ENCODE results near the gene GRIN1. TPM values are rescaled to one million over a fixed set of nuclear protein-coding genes. Genes with fewer than 3 reads are reported as not detected.

Gene GRIN1
- total and polyA plus RNA-seq, 2 of the 8 experiments (the other 6 are each of a cell fraction or from before 2014, with no cell fraction given) = 0.48 to 2.1 TPM

DNA sequence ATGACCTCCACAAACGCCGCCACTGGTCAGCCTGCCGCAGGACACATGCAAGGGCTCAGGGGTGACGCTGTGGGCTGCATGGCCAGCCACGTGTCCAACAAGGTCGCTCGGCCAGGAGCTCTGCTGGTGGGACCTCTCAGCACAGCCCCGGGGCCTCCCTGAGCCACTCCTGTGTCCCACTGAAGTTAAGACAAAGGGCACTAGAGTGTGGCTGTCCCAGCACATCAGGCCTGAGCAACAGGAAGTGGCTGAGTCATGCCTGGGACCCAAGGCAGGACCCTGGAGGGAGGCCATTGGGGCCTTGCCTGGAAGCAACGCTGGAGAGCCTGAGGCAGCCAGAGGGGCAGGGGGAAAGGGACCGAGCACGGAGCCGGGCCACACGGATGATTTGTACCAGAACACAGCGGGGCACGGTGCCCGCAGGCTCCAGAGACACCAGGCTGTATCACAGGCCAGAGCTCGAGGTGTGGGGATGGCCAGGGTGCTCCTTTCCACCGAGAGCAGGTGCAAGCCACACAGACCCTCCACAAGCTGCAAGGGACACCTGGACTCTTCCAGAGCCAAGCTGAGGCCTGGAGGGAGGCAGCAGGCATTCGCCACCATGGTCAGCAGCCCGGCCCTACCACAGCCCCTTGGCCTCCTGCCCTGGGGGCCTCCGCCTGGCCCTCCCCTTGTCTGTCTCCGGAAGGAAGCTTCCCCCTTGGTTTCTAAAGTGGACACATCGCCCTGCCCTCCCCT lies 39.4 kb downstream of the GRIN1 start:
- H3K4me3 ChIP-seq (ENCODE audit: extremely low read depth in 1 of 4, insufficient read depth in 2 of 4, low read depth in 3 of 4, low read length in 4 of 4) = no peak overlapping the region
- no peak overlapping the region for H2BK20ac ChIP-seq (ENCODE audit: low read length)
- no peak overlapping the region for H3K18ac ChIP-seq (ENCODE audit: extremely low read depth, low read length)
- H3K79me2 ChIP-seq (ENCODE audit: control insufficient read depth in 1 of 2, insufficient read depth in 2 of 2, low read length in 2 of 2) = no peaks in the 10 kb centered on the region
- no peaks in the 10 kb centered on the region for H3K9me3 ChIP-seq (ENCODE audit: insufficient read depth in 2 of 2, low read depth in 1 of 2, low read length in 1 of 2)
- H2AK5ac ChIP-seq (ENCODE audit: low read depth, low read length) = no peak overlapping the region
- POLR2A ChIA-PET (ENCODE audit: partially characterized antibody) = interaction anchor here (0.6 to 3.7 kb wide), 4 partner anchors 10 to 24 kb away, joined by 3 to 15 read pairs (median 4); partner anchors contain the start of genes ANAPC2, SSNA1 and TPRN
- 89% methylated on average over 21 of the region's 23 CpGs; no CpG with 5 or more reads in 1 of the 2 experiments for WGBS, 2 experiments (ENCODE audit: extremely low coverage in 1 of 2, insufficient coverage in 1 of 2, insufficient read length in 1 of 2, insufficient replicate concordance in 2 of 2, low coverage in 1 of 2, low lambda C conversion rate in 2 of 2, missing lambda C conversion rate in 1 of 2)
- no peak overlapping the region for H2AFZ ChIP-seq (ENCODE audit: low read length)
- H2BK15ac ChIP-seq (ENCODE audit: low read length) = no peak overlapping the region
- FAIRE-seq (no peak), DNase-seq (ENCODE audit: low read depth in 1 of 2, low spot score in 2 of 2) (no peak)
- peaks cover 2 to 26% of the 10 kb centered on the region in 2 experiments for H4K20me1 ChIP-seq (replicated peaks in 1 of 2; ENCODE audit: control insufficient read depth in 1 of 2, insufficient read depth in 2 of 2, low read length in 2 of 2)
- no peak overlapping the region for H4K91ac ChIP-seq (replicated peaks; ENCODE audit: insufficient read length, low read length)
- CTCF ChIA-PET (ENCODE audit: partially characterized antibody) = interaction anchor here (0.9 to 3.0 kb wide), 6 partner anchors 15 to 110 kb away, joined by 3 to 21 read pairs (median 4); no protein-coding TSS in a partner anchor
- no peak overlapping the region for H3K23ac ChIP-seq (ENCODE audit: insufficient read length)
- H2BK12ac ChIP-seq (ENCODE audit: low read depth, low read length) = no peak overlapping the region
- H4K8ac ChIP-seq (ENCODE audit: extremely low read depth, insufficient read depth, low read length) = no peak overlapping the region
- no peaks in the 10 kb centered on the region; a peak in 3 of 7 replicates for H3K27me3 ChIP-seq (replicated peaks in 1 of 4; ENCODE audit: control insufficient read depth in 3 of 4, extremely low read depth in 1 of 4, insufficient read depth in 3 of 4, low read length in 3 of 4)
- no peak overlapping the region for H3K4me2 ChIP-seq (ENCODE audit: insufficient read depth in 1 of 2, low read depth in 2 of 2, low read length in 2 of 2)
- no peaks in the 10 kb centered on the region; the same call in 1 of the 2 replicates for H3K79me1 ChIP-seq (ENCODE audit: low read depth, low read length)
- H3K14ac ChIP-seq (ENCODE audit: insufficient read length) = no peak overlapping the region
- peaks cover 0 to 8% (median 3%) of the 10 kb centered on the region in 4 experiments; a peak in 5 of 7 replicates for H3K4me1 ChIP-seq (replicated peaks in 1 of 4; ENCODE audit: control insufficient read depth in 3 of 4, insufficient read depth in 4 of 4, low read length in 3 of 4)
- H3K36me3 ChIP-seq (ENCODE audit: control insufficient read depth in 2 of 4, insufficient read depth in 4 of 4, low read length in 3 of 4) = peaks cover 0 to 30% (median 6%) of the 10 kb centered on the region in 4 experiments; a peak in 6 of 8 replicates
- no peak overlapping the region for H2BK5ac ChIP-seq (ENCODE audit: low read depth, low read length)
- no peaks in the 10 kb centered on the region for H3K23me2 ChIP-seq (ENCODE audit: low read depth, low read length)
- no peak overlapping the region for H3K27ac ChIP-seq (ENCODE audit: low read depth, low read length)
- no peak overlapping the region for H3K4ac ChIP-seq (replicated peaks; ENCODE audit: insufficient read length, low read depth, low read length)
- no peak overlapping the region for H3K9ac ChIP-seq (replicated peaks in 1 of 4; ENCODE audit: extremely low read depth in 1 of 4, low read depth in 3 of 4, low read length in 3 of 4)
- H4K5ac ChIP-seq (ENCODE audit: insufficient read length, low read depth, low read length) = no peak overlapping the region
- H2BK120ac ChIP-seq (replicated peaks; ENCODE audit: low read depth, low read length) = no peak overlapping the region
- H3K56ac ChIP-seq (replicated peaks; ENCODE audit: insufficient read length, low read depth, low read length) = no peak overlapping the region
- no peak for TF ChIP-seq CREB1 (IDR thresholded peaks at IDR 0.05)
- TF ChIP-seq, protein P1, sequence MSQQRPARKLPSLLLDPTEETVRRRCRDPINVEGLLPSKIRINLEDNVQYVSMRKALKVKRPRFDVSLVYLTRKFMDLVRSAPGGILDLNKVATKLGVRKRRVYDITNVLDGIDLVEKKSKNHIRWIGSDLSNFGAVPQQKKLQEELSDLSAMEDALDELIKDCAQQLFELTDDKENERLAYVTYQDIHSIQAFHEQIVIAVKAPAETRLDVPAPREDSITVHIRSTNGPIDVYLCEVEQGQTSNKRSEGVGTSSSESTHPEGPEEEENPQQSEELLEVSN (IDR thresholded peaks at IDR 0.05) = no peak
- TF ChIP-seq SUZ12 (IDR thresholded peaks at IDR 0.05; ENCODE audit: low read length) = no peak
- TF ChIP-seq TCF12 (IDR thresholded peaks at IDR 0.05; ENCODE audit: low read depth, low read length) = no peak
- no peak for TF ChIP-seq KDM1A (IDR thresholded peaks at IDR 0.05; ENCODE audit: borderline replicate concordance, low read length)
- no peak for TF ChIP-seq TAF7 (optimal IDR thresholded peaks at IDR 0.05; ENCODE audit: borderline replicate concordance, low read depth, low read length)
- no peak for TF ChIP-seq CHD1 (IDR thresholded peaks at IDR 0.05; ENCODE audit: low read depth, low read length)
- TF ChIP-seq, protein P2, sequence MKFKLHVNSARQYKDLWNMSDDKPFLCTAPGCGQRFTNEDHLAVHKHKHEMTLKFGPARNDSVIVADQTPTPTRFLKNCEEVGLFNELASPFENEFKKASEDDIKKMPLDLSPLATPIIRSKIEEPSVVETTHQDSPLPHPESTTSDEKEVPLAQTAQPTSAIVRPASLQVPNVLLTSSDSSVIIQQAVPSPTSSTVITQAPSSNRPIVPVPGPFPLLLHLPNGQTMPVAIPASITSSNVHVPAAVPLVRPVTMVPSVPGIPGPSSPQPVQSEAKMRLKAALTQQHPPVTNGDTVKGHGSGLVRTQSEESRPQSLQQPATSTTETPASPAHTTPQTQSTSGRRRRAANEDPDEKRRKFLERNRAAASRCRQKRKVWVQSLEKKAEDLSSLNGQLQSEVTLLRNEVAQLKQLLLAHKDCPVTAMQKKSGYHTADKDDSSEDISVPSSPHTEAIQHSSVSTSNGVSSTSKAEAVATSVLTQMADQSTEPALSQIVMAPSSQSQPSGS (IDR thresholded peaks at IDR 0.05; ENCODE audit: low read length) = no peak
- TF ChIP-seq, protein P3, sequence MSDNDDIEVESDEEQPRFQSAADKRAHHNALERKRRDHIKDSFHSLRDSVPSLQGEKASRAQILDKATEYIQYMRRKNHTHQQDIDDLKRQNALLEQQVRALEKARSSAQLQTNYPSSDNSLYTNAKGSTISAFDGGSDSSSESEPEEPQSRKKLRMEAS (IDR thresholded peaks at IDR 0.05) = no peak
- no peak for TF ChIP-seq FOSL1 (IDR thresholded peaks at IDR 0.05; ENCODE audit: insufficient read depth, low read depth, low read length)

Data from H1 (cell line).